Gastrocnemius medialis (tissue), 4 donors: ENCODE measurements around the gene RANBP2. TPM values are rescaled to one million over a fixed set of nuclear protein-coding genes. Genes with fewer than 3 reads are reported as not detected.
"Not testable (repeated sequence)": the region's sequence is repeated elsewhere in the genome, so short reads cannot be mapped to it uniquely, and the experiment has no call there.

Source experiments
- ATAC-seq, 2 donors: fragments of 150-250 bp; one replicate each; pipeline ENCODE4 v1.9.1; 2016
- DNase-seq, 2 donors: peaks; one replicate each; pipeline ENCODE4 v3.0.0-alpha.2; 2019
- H3K27ac ChIP-seq, 4 donors: fragments of 200-600 bp; sonication (generic); 1 replicate in 1 of 4; 2 replicates in 3 of 4; pipeline ENCODE4 v1.5.1; 2016 to 2018; ENCODE audit warnings: mild to moderate bottlenecking in 2 of 4, moderate library complexity in 1 of 4
- H3K27me3 ChIP-seq, 3 donors: fragments of 200-600 bp; sonication (generic) in 2 of 3; 1 replicate in 1 of 3; 2 replicates in 2 of 3; pipeline versions ENCODE4 v1.5.1 to v1.6.0; 2016 to 2019; ENCODE audit warnings: mild to moderate bottlenecking in 1 of 3, moderate library complexity in 1 of 3
- H3K36me3 ChIP-seq, 2 donors: fragments of 200-600 bp; sonication (generic) in 1 of 2; one replicate each; pipeline ENCODE4 v1.5.1; 2017 to 2018
- H3K4me1 ChIP-seq, 2 donors: fragments of 200-600 bp; sonication (generic) in 1 of 2; one replicate each; pipeline ENCODE4 v1.5.1; 2016 to 2017; ENCODE audit warnings: mild to moderate bottlenecking in 2 of 2
- H3K4me3 ChIP-seq, 4 donors: fragments of 200-600 bp; sonication (generic) in 3 of 4; 1 replicate in 1 of 4; 2 replicates in 3 of 4; pipeline ENCODE4 v1.5.1; 2016 to 2019; ENCODE audit warnings: mild to moderate bottlenecking in 2 of 4
- H3K9me3 ChIP-seq, 3 donors: fragments of 200-600 bp; sonication (generic) in 2 of 3; 1 replicate in 1 of 3; 2 replicates in 2 of 3; pipeline ENCODE4 v1.5.1; 2016 to 2019
- CTCF ChIP-seq, 5 experiments: fragments of 450-650 bp in 3 of 5; fragments of 200-600 bp in 2 of 5; sonication (generic) in 2 of 5; IDR thresholded peaks in 4 of 5; conservative IDR thresholded peaks in 1 of 5; 1 replicate in 4 of 5; 2 replicates in 1 of 5; pipeline ENCODE4 v1.5.1; 2016 to 2019; ENCODE audit warnings: antibody characterized with exemption in 5 of 5, mild to moderate bottlenecking in 3 of 5, moderate library complexity in 3 of 5
- POLR2A ChIP-seq, 2 donors: fragments of 450-650 bp; IDR thresholded peaks; one replicate each; pipeline ENCODE4 v1.6.1; 2017; ENCODE audit warnings: antibody characterized with exemption in 2 of 2, mild to moderate bottlenecking in 2 of 2, moderate library complexity in 2 of 2
- in situ Hi-C, 4 donors: fragments of 200-750 bp; cut with MboI; loops; one replicate each; pipeline versions ENCODE4 v1.15.0 to v1.8.0; 2017; ENCODE audit warnings: low sequenced_read_pairs in 4 of 4
- intact Hi-C: fragments of 100-400 bp; cut with DNase I; formaldehyde crosslinking; loops from one replicate; pipeline ENCODE4 v1.15.1; 2023; ENCODE audit warnings: low total_unique reads
- total RNA-seq, 4 donors: library from RNA; depleted of rRNA; stranded (reverse); fragments of >200 nt; gene quantifications; one replicate each; pipeline versions ENCODE4 v1.1.0 to v1.2.3, GENCODE V29; 2016

Gene RANBP2
- 10 to 100 TPM; 66.6 to 82.0 (median 76.7) TPM for total RNA-seq

GRCh38 chr2:108719149-108720044, at the start of gene RANBP2:
Gene RANBP2 (plus strand): TSS chr2:108719482. CDS start chr2:108719607, 125 bp downstream.
- in situ Hi-C loops, result no loop called here
- TF ChIP-seq CTCF (IDR thresholded peaks at IDR 0.05 in 4 of 5, conservative IDR thresholded peaks at IDR 0.05 in 1 of 5) (no peak), POLR2A (IDR thresholded peaks at IDR 0.05) (peak; percentile 96 to 97)
- peak; percentile 94 to 95 for DNase-seq
- no peaks in the 10 kb centered on the region for H3K9me3 ChIP-seq
- no peaks in the 10 kb centered on the region for H3K36me3 ChIP-seq
- peak within 1 kb of the TSS; percentile 73 to 86 (median 85) for H3K4me3 ChIP-seq
- H3K4me1 ChIP-seq, result peaks cover 15 to 18% of the 10 kb centered on the region in 2 donors
- no peaks in the 10 kb centered on the region for H3K27me3 ChIP-seq
- peak; percentile 97 to 98 for ATAC-seq
- intact Hi-C loops, result loop anchor here (2.0 kb wide), 1 partner anchor 271 kb away; the partner anchor contains the start of gene GCC2
- H3K27ac ChIP-seq, result peak within 1 kb of the TSS; percentile 91 to 99 (median 96)

- DNase-seq, H3K9me3 ChIP-seq, in situ Hi-C loops, ATAC-seq, H3K27me3 ChIP-seq, intact Hi-C loops, H3K4me1 ChIP-seq, H3K4me3 ChIP-seq, H3K27ac ChIP-seq: not testable (repeated sequence)
- H3K36me3 ChIP-seq, result peaks cover 0 to 12% of the 10 kb centered on the region in 2 donors
Observed at GRCh38 chr2:108670282-108670681, 49.0 kb upstream of the RANBP2 start.

GRCh38 chr2:108672200-108672805, 47.0 kb upstream of the RANBP2 start:
- ATAC-seq, in situ Hi-C loops: not testable (repeated sequence)
- peaks cover 0 to 25% of the 10 kb centered on the region in 2 donors for H3K36me3 ChIP-seq

DNA sequence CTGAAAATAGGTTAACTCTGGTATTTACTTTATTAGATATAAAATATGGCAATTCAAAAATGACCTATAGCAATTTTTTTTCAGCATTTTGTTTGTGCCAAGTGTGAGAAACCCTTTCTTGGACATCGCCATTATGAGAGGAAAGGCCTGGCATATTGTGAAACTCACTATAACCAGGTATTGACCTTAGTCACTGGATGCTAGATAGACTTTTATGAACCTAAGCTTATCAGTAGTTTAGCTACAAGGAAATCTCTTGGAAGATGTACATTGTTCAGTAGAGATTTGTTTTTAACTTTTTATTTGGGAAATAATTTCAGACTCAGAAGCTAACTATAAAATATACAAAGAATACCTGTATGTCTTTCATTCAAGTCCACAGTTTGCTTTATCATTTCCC, 42.8 kb upstream of the RANBP2 start:
- H3K27ac ChIP-seq, H3K27me3 ChIP-seq, H3K9me3 ChIP-seq, DNase-seq, intact Hi-C loops, ATAC-seq, H3K4me3 ChIP-seq: not testable (repeated sequence)
- Histone ChIP-seq H3K36me3 (peaks cover 0 to 40% of the 10 kb centered on the region in 2 donors), H3K4me1 (peaks cover 4 to 19% of the 10 kb centered on the region in 2 donors)
- in situ Hi-C loops, result loop anchor here in 1 of 4 donors (25.0 kb wide), 1 partner anchor 111 kb away; the partner anchor contains the start of gene CCDC138

More at GRCh38 chr2:108672200-108672805, 47.0 kb upstream of the RANBP2 start:
- DNase-seq, H3K4me1 ChIP-seq, H3K27me3 ChIP-seq, H3K9me3 ChIP-seq, H3K4me3 ChIP-seq, intact Hi-C loops, H3K27ac ChIP-seq: not testable (repeated sequence)

GRCh38 chr2:108677239-108677744, 42.0 kb upstream of the RANBP2 start:
- H3K27me3 ChIP-seq, H3K4me3 ChIP-seq, DNase-seq, intact Hi-C loops, H3K9me3 ChIP-seq, ATAC-seq: not testable (repeated sequence)
- Histone ChIP-seq H3K36me3 (peaks cover 0 to 44% of the 10 kb centered on the region in 2 donors), H3K27ac (peak overlapping the region in 3 of 4 donors; percentile 54 to 76 (median 65)), H3K4me1 (peaks cover 4 to 19% of the 10 kb centered on the region in 2 donors)
- in situ Hi-C loops, result loop anchor here in 1 of 4 donors (25.0 kb wide), 1 partner anchor 110 kb away; the partner anchor contains the start of gene CCDC138

DNA sequence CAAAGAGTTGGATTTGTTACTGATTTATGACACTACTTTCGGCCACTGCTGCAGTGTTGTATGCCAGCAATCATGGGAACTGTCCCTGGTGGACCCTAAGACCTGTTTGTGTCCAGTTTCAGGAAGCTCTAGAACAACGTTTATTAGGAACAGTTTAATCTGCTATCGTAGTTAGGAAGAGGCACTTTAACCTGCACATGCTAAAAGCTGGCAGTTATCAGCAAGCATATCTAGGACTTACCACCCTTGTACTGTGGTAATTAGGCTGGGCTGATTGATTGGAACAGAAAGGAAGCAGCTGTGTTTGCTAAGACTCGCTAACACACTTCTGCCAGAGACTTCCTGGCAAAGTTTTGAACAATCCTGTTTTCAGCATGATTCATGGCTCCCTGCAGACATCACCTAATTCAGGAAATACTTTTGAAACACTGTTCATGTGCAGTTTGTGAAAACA, 41.1 kb upstream of the RANBP2 start:
- DNase-seq, H3K4me3 ChIP-seq, H3K9me3 ChIP-seq, intact Hi-C loops, H3K27me3 ChIP-seq: not testable (repeated sequence)
- peak overlapping the region; percentile 35 to 76 (median 60) for H3K27ac ChIP-seq
- H3K36me3 ChIP-seq, result peaks cover 3 to 51% of the 10 kb centered on the region in 2 donors
- peak; percentile 94 to 95 for ATAC-seq
- in situ Hi-C loops, result loop anchor here in 1 of 4 donors (25.0 kb wide), 1 partner anchor 109 kb away; the partner anchor contains the start of gene CCDC138
- H3K4me1 ChIP-seq, result peaks cover 4 to 19% of the 10 kb centered on the region in 2 donors

DNA sequence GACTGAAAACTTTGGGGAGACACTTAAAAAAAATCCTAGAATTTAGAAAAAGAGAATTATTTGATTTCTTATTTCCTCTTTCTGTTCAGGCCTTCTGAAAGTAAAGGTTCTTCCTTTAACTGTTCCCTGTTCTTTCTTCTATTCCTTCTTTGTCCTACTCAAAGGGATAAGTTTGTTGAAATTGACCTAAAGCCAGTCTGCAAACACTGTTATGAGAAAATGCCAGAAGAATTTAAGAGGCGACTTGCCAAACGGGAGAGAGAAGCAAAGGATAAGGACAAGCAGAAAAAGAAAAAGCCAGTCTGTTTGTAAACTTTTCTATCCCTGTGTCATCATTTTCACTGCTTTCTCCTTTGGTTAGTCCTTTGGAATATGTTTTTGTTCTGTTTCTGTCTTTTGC, 38.5 kb upstream of the RANBP2 start:
- intact Hi-C loops, H3K27ac ChIP-seq, H3K27me3 ChIP-seq, H3K9me3 ChIP-seq, DNase-seq, H3K4me3 ChIP-seq, ATAC-seq: not testable (repeated sequence)
- in situ Hi-C loops, result loop anchor here in 1 of 4 donors (25.0 kb wide), 1 partner anchor 106 kb away; the partner anchor contains the start of gene CCDC138
- peaks cover 8 to 64% of the 10 kb centered on the region in 2 donors for H3K36me3 ChIP-seq
- H3K4me1 ChIP-seq, result peaks cover 4 to 19% of the 10 kb centered on the region in 2 donors

- H3K27me3 ChIP-seq, H3K4me1 ChIP-seq, H3K4me3 ChIP-seq, H3K9me3 ChIP-seq, intact Hi-C loops: not testable (repeated sequence)
- peaks cover 0 to 13% of the 10 kb centered on the region in 2 donors for H3K36me3 ChIP-seq
- H3K27ac ChIP-seq, result peak overlapping the region in 2 of 4 donors; percentile 31 to 36
- DNase-seq, result peak in 1 of 2 donors; percentile 38
- peak; percentile 57 to 62 for ATAC-seq
- in situ Hi-C loops, result loop anchor here in 1 of 4 donors (25.0 kb wide), 1 partner anchor 98 kb away; the partner anchor contains the start of gene CCDC138
Observed at GRCh38 chr2:108688818-108689756, 30.2 kb upstream of the RANBP2 start.

- H3K36me3 ChIP-seq, H3K27me3 ChIP-seq, H3K9me3 ChIP-seq, H3K27ac ChIP-seq, DNase-seq, intact Hi-C loops, H3K4me3 ChIP-seq, H3K4me1 ChIP-seq: not testable (repeated sequence)
- in situ Hi-C loops, result loop anchor here in 1 of 4 donors (25.0 kb wide), 1 partner anchor 97 kb away; the partner anchor contains the start of gene CCDC138
- peak; percentile 69 to 72 for ATAC-seq
Observed at GRCh38 chr2:108690001-108690400, 29.3 kb upstream of the RANBP2 start.
